Measurements from ENCODE around the gene TM9SF1.

DNA sequence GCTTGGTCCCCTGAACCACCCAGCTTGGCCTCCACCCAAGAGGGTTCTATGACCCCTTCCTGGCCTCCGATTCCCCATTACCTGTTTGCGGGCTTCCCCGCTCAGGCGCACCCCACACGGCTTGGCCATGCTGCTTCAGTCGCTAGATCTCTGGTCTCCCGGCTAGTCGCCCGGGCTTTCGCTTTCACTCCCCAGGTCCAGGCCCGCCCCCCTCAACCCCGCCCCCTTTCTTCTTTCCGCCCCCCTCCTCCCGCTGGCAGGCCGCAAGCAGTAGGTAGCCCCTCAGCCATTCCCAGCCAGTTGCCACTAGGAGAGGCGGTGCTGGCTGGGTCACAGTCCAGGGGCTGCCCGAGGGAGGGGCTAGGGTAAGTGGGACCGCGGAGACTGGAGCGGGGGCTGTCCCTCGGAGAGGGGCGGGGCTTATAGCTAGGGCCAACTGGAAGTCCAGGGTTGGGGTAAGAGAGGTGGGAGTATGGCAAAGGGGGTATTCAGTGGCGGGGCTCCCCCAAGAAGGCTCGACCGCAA lies 48.7 kb downstream of the TM9SF1 start, which contains the start of gene PSME2:
- TF ChIP-seq, protein P1, sequence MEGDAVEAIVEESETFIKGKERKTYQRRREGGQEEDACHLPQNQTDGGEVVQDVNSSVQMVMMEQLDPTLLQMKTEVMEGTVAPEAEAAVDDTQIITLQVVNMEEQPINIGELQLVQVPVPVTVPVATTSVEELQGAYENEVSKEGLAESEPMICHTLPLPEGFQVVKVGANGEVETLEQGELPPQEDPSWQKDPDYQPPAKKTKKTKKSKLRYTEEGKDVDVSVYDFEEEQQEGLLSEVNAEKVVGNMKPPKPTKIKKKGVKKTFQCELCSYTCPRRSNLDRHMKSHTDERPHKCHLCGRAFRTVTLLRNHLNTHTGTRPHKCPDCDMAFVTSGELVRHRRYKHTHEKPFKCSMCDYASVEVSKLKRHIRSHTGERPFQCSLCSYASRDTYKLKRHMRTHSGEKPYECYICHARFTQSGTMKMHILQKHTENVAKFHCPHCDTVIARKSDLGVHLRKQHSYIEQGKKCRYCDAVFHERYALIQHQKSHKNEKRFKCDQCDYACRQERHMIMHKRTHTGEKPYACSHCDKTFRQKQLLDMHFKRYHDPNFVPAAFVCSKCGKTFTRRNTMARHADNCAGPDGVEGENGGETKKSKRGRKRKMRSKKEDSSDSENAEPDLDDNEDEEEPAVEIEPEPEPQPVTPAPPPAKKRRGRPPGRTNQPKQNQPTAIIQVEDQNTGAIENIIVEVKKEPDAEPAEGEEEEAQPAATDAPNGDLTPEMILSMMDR (IDR thresholded peaks at IDR 0.05; ENCODE audit: borderline replicate concordance, extremely low read depth, low read length, poor library complexity, severe bottlenecking), result no peak
- no peak for TF ChIP-seq EZH2 (IDR thresholded peaks at IDR 0.05; ENCODE audit: borderline replicate concordance, low read depth, low read length, severe bottlenecking)
